Measurements from ENCODE around the gene BCL7C. TPM values are rescaled to one million over a fixed set of nuclear protein-coding genes. Genes with fewer than 3 reads are reported as not detected.

Gene BCL7C
- total and polyA plus RNA-seq, 2 of the 4 experiments (the other 2 are of a cell fraction), result 32.3 to 34.9 TPM

DNA sequence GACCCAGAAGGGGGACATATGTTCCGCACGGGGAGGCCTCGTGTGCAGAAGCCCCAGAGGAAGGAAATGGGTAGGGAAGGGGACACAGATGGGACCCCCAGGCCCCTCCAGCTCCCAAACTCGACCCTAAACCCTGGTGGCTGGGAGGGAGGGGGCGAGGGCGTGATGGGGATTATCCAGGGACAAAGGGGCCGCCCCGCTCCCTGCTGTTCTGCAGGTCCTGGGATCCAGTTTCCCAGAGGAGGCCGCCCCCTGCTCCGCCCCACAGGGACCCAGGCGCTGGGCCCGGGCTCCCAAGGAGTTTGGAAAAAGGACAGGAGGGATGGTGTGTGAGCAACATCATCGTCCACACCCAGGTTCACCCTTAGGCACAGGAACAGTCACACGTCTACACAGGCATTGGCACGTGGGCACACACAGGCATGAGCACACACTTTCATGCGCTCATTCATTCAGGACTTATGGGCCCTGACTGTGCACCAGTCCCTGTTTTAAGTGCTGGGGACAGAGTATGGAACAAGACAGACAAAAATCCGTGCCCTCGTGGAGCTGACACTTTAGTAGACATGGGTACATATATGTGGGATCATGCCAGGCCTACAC is 16.7 kb upstream of the BCL7C start:
- Histone ChIP-seq H3K14ac (replicated peaks; ENCODE audit: low read depth, low read length) (no peak overlapping the region), H4K91ac (ENCODE audit: insufficient read depth, low read depth, low read length) (no peak overlapping the region), H2BK15ac (ENCODE audit: low read depth, low read length) (no peak overlapping the region), H3K36me3 (ENCODE audit: control insufficient read depth, insufficient read depth, low read length) (no peaks in the 10 kb centered on the region), H3K9me1 (ENCODE audit: insufficient read depth, low read length) (no peaks in the 10 kb centered on the region), H2BK20ac (ENCODE audit: low read depth, low read length) (no peak overlapping the region), H3K27me3 (ENCODE audit: control insufficient read depth, insufficient read depth, low read length) (no peaks in the 10 kb centered on the region), H3K9ac (ENCODE audit: low read depth, low read length) (no peak overlapping the region), H4K8ac (ENCODE audit: low read depth in 2 of 2, low read length in 2 of 2) (no peak overlapping the region), H4K20me1 (ENCODE audit: insufficient read depth, low read length) (no peaks in the 10 kb centered on the region), H2AK9ac (replicated peaks; ENCODE audit: low read depth, low read length, poor library complexity) (no peak overlapping the region), H3K4me2 (ENCODE audit: low read depth, low read length) (no peak overlapping the region), H2AFZ (replicated peaks; ENCODE audit: low read length, poor library complexity) (peak overlapping the region; percentile 8), H2BK120ac (ENCODE audit: low read depth, low read length) (no peak overlapping the region), H4K5ac (ENCODE audit: low read depth, low read length) (no peak overlapping the region), H3K18ac (ENCODE audit: low read depth, low read length) (no peak overlapping the region), H3K4me3 (ENCODE audit: insufficient read depth, low read depth, low read length) (no peak overlapping the region), H3K4ac (ENCODE audit: low read depth, low read length) (no peak overlapping the region), H3K79me1 (ENCODE audit: low read depth in 1 of 2, low read length in 2 of 2) (no peaks in the 10 kb centered on the region), H3K27ac (ENCODE audit: insufficient read depth, low read length) (no peak overlapping the region), H2AK5ac (ENCODE audit: low read depth, low read length) (no peak overlapping the region), H3K23ac (ENCODE audit: low read depth, low read length) (no peak overlapping the region), H2BK5ac (ENCODE audit: low read depth, low read length, poor library complexity, severe bottlenecking) (no peak overlapping the region), H3K9me3 (ENCODE audit: control insufficient read depth, insufficient read depth, low read length) (no peaks in the 10 kb centered on the region), H3K56ac (ENCODE audit: extremely low read depth, insufficient read depth, low read length) (no peak overlapping the region), H3K4me1 (ENCODE audit: control insufficient read depth, insufficient read depth, low read length) (no peaks in the 10 kb centered on the region; the same call in 1 of the 2 replicates)
- dilution Hi-C loops (cut with HindIII; ENCODE audit: low sequenced_read_pairs, unreplicated experiment) (no loop called here), in situ Hi-C loops (cut with MboI; ENCODE audit: low sequenced_read_pairs) (no loop called here), intact Hi-C loops (cut with micrococcal nuclease) (no loop called here)
- ChIA-PET CTCF (no interaction called here), POLR2A (ENCODE audit: unreplicated experiment) (no interaction called here)
- TF ChIP-seq, protein P1, sequence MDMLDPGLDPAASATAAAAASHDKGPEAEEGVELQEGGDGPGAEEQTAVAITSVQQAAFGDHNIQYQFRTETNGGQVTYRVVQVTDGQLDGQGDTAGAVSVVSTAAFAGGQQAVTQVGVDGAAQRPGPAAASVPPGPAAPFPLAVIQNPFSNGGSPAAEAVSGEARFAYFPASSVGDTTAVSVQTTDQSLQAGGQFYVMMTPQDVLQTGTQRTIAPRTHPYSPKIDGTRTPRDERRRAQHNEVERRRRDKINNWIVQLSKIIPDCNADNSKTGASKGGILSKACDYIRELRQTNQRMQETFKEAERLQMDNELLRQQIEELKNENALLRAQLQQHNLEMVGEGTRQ (IDR thresholded peaks at IDR 0.05; ENCODE audit: low read depth, low read length), result no peak
- TF ChIP-seq RCOR1 (IDR thresholded peaks at IDR 0.05; ENCODE audit: insufficient replicate concordance, low read length) (no peak), CEBPB (IDR thresholded peaks at IDR 0.05; ENCODE audit: low read depth, low read length) (no peak)
- TF ChIP-seq, protein P2, sequence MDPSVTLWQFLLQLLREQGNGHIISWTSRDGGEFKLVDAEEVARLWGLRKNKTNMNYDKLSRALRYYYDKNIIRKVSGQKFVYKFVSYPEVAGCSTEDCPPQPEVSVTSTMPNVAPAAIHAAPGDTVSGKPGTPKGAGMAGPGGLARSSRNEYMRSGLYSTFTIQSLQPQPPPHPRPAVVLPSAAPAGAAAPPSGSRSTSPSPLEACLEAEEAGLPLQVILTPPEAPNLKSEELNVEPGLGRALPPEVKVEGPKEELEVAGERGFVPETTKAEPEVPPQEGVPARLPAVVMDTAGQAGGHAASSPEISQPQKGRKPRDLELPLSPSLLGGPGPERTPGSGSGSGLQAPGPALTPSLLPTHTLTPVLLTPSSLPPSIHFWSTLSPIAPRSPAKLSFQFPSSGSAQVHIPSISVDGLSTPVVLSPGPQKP (IDR thresholded peaks at IDR 0.05; ENCODE audit: borderline replicate concordance, low read depth, low read length), result no peak
- 58% methylated on average over 7 of the region's 18 CpGs; no CpG with 5 or more reads in 1 of the 2 experiments for WGBS, 2 experiments (ENCODE audit: extremely low coverage in 2 of 2, insufficient read length in 1 of 2)
- BruUV-seq (replicated peaks), result no TSS peak
- DNase-seq, result no peak
- ATAC-seq (ENCODE audit: low read depth), result no peak
